Measurements from ENCODE around the gene DMD. TPM values are rescaled to one million over a fixed set of nuclear protein-coding genes. Genes with fewer than 3 reads are reported as not detected.

Gene DMD
- total and polyA plus RNA-seq, 2 of the 13 experiments (the other 11 are each of a cell fraction or from before 2014, with no cell fraction given), result 17.6 to 25.9 TPM

DNA sequence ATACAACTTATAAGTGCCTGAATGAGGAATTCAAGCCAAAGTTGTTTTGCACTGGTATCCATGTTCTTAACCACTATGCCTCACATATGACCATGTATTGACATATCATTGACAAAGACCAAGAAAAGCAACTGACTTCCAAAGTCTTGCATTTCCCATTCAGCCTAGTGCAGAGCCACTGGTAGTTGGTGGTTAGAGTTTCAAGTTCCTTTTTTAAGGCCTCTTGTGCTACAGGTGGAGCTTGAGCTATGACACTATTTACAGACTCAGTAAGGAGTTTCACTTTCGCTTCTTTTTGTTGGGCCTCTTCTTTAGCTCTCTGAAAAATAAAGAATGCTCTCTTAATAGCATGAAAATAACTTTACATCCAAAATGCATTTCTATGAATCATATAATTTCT, 763.0 kb downstream of the DMD start:
- Histone ChIP-seq H3K36me3 (replicated peaks in 1 of 2; ENCODE audit: control insufficient read depth in 1 of 2, insufficient read depth in 2 of 2, low read length in 2 of 2) (no peaks in the 10 kb centered on the region), H3K79me2 (ENCODE audit: insufficient read depth, low read length) (no peaks in the 10 kb centered on the region), H3K4me3 (replicated peaks in 1 of 3; ENCODE audit: insufficient read depth in 1 of 3, low read depth in 2 of 3, low read length in 3 of 3) (peak overlapping the region in 1 of 3 experiments; percentile 7; a peak in 2 of 6 replicates), H3K27ac (ENCODE audit: extremely low read length, insufficient read depth, low read length) (no peak overlapping the region), H4K20me1 (ENCODE audit: insufficient read depth, low read length) (no peaks in the 10 kb centered on the region), H3K4me1 (ENCODE audit: insufficient read depth, low read length) (no peaks in the 10 kb centered on the region), H3K9me3 (ENCODE audit: low read length) (no peaks in the 10 kb centered on the region), H3K9ac (ENCODE audit: insufficient read depth, low read depth, low read length) (no peak overlapping the region), H3K4me2 (ENCODE audit: low read depth, low read length) (peak overlapping the region; percentile 18; the same call in 1 of the 2 replicates), H3K27me3 (ENCODE audit: control insufficient read depth in 1 of 2, insufficient read depth in 2 of 2, low read length in 2 of 2) (no peaks in the 10 kb centered on the region), H2AFZ (ENCODE audit: low read length) (no peak overlapping the region)
- POLR2A ChIA-PET, result no interaction called here
- peak; percentile 37; the same call in 1 of the 2 replicates for TF ChIP-seq IRF2 (CRISPR knock-in tag; IDR thresholded peaks at IDR 0.05)
- TF ChIP-seq, protein P1, sequence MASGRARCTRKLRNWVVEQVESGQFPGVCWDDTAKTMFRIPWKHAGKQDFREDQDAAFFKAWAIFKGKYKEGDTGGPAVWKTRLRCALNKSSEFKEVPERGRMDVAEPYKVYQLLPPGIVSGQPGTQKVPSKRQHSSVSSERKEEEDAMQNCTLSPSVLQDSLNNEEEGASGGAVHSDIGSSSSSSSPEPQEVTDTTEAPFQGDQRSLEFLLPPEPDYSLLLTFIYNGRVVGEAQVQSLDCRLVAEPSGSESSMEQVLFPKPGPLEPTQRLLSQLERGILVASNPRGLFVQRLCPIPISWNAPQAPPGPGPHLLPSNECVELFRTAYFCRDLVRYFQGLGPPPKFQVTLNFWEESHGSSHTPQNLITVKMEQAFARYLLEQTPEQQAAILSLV (CRISPR knock-in tag; IDR thresholded peaks at IDR 0.05; ENCODE audit: borderline replicate concordance), result no peak
- WGBS (ENCODE audit: low lambda C conversion rate), result 0% methylated on average over 1 of the region's 1 CpG
- in situ Hi-C loops (cut with HindIII; ENCODE audit: extremely low pct_ligation_motif_present, low pct_unique_long_range_greater_than_20kb) (no loop called here), intact Hi-C loops (cut with micrococcal nuclease; ENCODE audit: unreplicated experiment) (no loop called here)
- no peak for FAIRE-seq
- BruUV-seq (replicated peaks), result no TSS peak
- CTCF ChIA-PET (ENCODE audit: low intra/inter-chr PET ratio, low total read pairs), result no interaction called here
- no peak; the same call in 2 of the 3 replicates for ATAC-seq
- DNase-seq (ENCODE audit: low spot score), result peak; percentile 0

DNA sequence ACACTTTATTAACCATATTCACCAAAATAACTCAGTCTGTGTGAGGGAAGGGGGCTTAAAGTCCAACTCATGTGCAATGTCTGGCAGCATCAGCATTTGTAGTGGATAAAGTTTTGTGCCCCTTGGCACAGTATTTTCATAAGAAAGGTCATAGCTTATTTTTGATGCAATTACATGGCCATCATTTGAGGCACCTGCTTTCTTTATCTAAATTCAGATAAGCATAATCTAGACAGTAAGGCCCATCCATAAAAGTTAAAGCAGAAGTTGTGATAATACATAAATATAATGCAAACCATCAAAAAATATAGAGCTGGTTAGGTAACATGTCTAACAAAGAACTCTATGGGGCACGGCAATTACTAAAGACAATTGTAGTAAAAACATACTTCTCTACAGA, 763.7 kb downstream of the DMD start:
- in situ Hi-C loops (cut with HindIII; ENCODE audit: extremely low pct_ligation_motif_present, low pct_unique_long_range_greater_than_20kb) (no loop called here), intact Hi-C loops (cut with micrococcal nuclease; ENCODE audit: unreplicated experiment) (no loop called here)
- WGBS (ENCODE audit: low lambda C conversion rate), result 0% methylated on average over 1 of the region's 1 CpG
- ATAC-seq (no peak), DNase-seq (ENCODE audit: low spot score) (no peak), FAIRE-seq (no peak)
- Histone ChIP-seq H3K79me2 (ENCODE audit: insufficient read depth, low read length) (no peaks in the 10 kb centered on the region), H3K27ac (ENCODE audit: extremely low read length, insufficient read depth, low read length) (no peak overlapping the region), H3K36me3 (replicated peaks in 1 of 2; ENCODE audit: control insufficient read depth in 1 of 2, insufficient read depth in 2 of 2, low read length in 2 of 2) (no peaks in the 10 kb centered on the region), H3K27me3 (ENCODE audit: control insufficient read depth in 1 of 2, insufficient read depth in 2 of 2, low read length in 2 of 2) (no peaks in the 10 kb centered on the region), H3K9ac (ENCODE audit: insufficient read depth, low read depth, low read length) (no peak overlapping the region), H3K4me3 (replicated peaks in 1 of 3; ENCODE audit: insufficient read depth in 1 of 3, low read depth in 2 of 3, low read length in 3 of 3) (no peak overlapping the region), H3K4me1 (ENCODE audit: insufficient read depth, low read length) (no peaks in the 10 kb centered on the region), H2AFZ (ENCODE audit: low read length) (no peak overlapping the region), H4K20me1 (ENCODE audit: insufficient read depth, low read length) (no peaks in the 10 kb centered on the region), H3K4me2 (ENCODE audit: low read depth, low read length) (no peak overlapping the region), H3K9me3 (ENCODE audit: low read length) (no peaks in the 10 kb centered on the region)
- ChIA-PET CTCF (ENCODE audit: low intra/inter-chr PET ratio, low total read pairs) (no interaction called here), POLR2A (no interaction called here)
- BruUV-seq (replicated peaks), result no TSS peak
- TF ChIP-seq ZNF7 (CRISPR knock-in tag; IDR thresholded peaks at IDR 0.05) (no peak), SRF (IDR thresholded peaks at IDR 0.05; ENCODE audit: low read depth, low read length) (no peak), NKX3-1 (CRISPR knock-in tag; IDR thresholded peaks at IDR 0.05) (no peak), ZNF781 (CRISPR knock-in tag; IDR thresholded peaks at IDR 0.05; ENCODE audit: borderline replicate concordance, not compliant biosample characterization) (no peak), NFE2L2 (IDR thresholded peaks at IDR 0.05; ENCODE audit: low read length) (no peak), THAP11 (CRISPR knock-in tag; IDR thresholded peaks at IDR 0.05) (no peak)
- TF ChIP-seq, protein P2, sequence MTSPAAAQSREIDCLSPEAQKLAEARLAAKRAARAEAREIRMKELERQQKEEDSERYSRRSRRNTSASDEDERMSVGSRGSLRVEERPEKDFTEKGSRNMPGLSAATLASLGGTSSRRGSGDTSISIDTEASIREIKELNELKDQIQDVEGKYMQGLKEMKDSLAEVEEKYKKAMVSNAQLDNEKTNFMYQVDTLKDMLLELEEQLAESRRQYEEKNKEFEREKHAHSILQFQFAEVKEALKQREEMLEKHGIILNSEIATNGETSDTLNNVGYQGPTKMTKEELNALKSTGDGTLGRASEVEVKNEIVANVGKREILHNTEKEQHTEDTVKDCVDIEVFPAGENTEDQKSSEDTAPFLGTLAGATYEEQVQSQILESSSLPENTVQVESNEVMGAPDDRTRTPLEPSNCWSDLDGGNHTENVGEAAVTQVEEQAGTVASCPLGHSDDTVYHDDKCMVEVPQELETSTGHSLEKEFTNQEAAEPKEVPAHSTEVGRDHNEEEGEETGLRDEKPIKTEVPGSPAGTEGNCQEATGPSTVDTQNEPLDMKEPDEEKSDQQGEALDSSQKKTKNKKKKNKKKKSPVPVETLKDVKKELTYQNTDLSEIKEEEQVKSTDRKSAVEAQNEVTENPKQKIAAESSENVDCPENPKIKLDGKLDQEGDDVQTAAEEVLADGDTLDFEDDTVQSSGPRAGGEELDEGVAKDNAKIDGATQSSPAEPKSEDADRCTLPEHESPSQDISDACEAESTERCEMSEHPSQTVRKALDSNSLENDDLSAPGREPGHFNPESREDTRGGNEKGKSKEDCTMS (CRISPR knock-in tag; conservative IDR thresholded peaks at IDR 0.05), result no peak
- TF ChIP-seq, protein P3, sequence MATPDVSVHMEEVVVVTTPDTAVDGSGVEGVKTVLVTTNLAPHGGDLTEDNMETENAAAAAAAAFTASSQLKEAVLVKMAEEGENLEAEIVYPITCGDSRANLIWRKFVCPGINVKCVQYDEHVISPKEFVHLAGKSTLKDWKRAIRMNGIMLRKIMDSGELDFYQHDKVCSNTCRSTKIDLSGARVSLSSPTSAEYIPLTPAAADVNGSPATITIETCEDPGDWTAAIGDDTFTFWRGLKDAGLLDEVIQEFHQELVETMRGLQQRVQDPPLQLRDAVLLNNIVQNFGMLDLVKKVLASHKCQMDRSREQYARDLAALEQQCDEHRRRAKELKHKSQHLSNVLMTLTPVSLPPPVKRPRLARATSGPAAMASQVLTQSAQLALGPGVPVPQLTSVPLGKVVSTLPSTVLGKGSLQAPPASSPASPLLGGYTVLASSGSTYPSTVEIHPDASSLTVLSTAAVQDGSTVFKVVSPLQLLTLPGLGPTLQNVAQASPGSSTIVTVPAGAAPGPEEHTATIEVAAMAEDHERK (CRISPR knock-in tag; IDR thresholded peaks at IDR 0.05; ENCODE audit: low read depth), result no peak
- TF ChIP-seq, protein P4, sequence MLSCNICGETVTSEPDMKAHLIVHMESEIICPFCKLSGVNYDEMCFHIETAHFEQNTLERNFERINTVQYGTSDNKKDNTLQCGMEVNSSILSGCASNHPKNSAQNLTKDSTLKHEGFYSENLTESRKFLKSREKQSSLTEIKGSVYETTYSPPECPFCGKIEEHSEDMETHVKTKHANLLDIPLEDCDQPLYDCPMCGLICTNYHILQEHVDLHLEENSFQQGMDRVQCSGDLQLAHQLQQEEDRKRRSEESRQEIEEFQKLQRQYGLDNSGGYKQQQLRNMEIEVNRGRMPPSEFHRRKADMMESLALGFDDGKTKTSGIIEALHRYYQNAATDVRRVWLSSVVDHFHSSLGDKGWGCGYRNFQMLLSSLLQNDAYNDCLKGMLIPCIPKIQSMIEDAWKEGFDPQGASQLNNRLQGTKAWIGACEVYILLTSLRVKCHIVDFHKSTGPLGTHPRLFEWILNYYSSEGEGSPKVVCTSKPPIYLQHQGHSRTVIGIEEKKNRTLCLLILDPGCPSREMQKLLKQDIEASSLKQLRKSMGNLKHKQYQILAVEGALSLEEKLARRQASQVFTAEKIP (CRISPR knock-in tag; IDR thresholded peaks at IDR 0.05; ENCODE audit: borderline replicate concordance), result no peak

Data from HepG2 (cell line).